IPS-NIHi7 (cell line): ENCODE data around the gene DNAH3.
A peak's percentile ranks its signal among the peaks of the same experiment; 100 is the strongest.
"Not testable (repeated sequence)": the region's sequence is repeated elsewhere in the genome, so short reads cannot be mapped to it uniquely, and the experiment has no call there.

Experiments
- DNase-seq: peaks from one replicate; pipeline ENCODE4 v3.0.0; 2012; ENCODE audit warnings: mixed read lengths; ENCODE audit errors: extremely low spot score

Gene DNAH3

GRCh38 chr16:21009815-21010214, 140.8 kb downstream of the DNAH3 start:
- DNase-seq, result no peak

- no peak for DNase-seq
These were observed 145.6 kb downstream of the DNAH3 start for GRCh38 chr16:21005008-21005407.

GRCh38 chr16:21001262-21001661, 149.4 kb downstream of the DNAH3 start:
- peak; percentile 75 for DNase-seq

GRCh38 chr16:20997147-20997546, 153.5 kb downstream of the DNAH3 start:
- no peak for DNase-seq

GRCh38 chr16:20995711-20996110, 154.9 kb downstream of the DNAH3 start:
- no peak for DNase-seq

- not testable (repeated sequence) for DNase-seq
These were observed 161.1 kb downstream of the DNAH3 start for GRCh38 chr16:20989496-20990070.

GRCh38 chr16:20987049-20987448, 163.6 kb downstream of the DNAH3 start:
- no peak for DNase-seq

GRCh38 chr16:20984019-20984418, 166.6 kb downstream of the DNAH3 start:
- no peak for DNase-seq

GRCh38 chr16:20976576-20976975, 174.1 kb downstream of the DNAH3 start:
- DNase-seq, result no peak

- DNase-seq, result not testable (repeated sequence)
These were observed 177.4 kb downstream of the DNAH3 start for GRCh38 chr16:20973201-20973600.

- DNase-seq, result no peak
These were observed 179.2 kb downstream of the DNAH3 start for GRCh38 chr16:20971401-20971800.

GRCh38 chr16:20969386-20969785, 181.3 kb downstream of the DNAH3 start:
- peak; percentile 30 for DNase-seq

- no peak for DNase-seq
These were observed 181.9 kb downstream of the DNAH3 start for GRCh38 chr16:20968765-20969164.

- DNase-seq, result no peak
These were observed 189.7 kb downstream of the DNAH3 start for GRCh38 chr16:20960899-20961298.

- DNase-seq, result no peak
These were observed 193.5 kb downstream of the DNAH3 start for GRCh38 chr16:20957153-20957552.

- no peak for DNase-seq
These were observed 194.3 kb downstream of the DNAH3 start for GRCh38 chr16:20956319-20956718.

- DNase-seq, result no peak
These were observed 196.1 kb downstream of the DNAH3 start for GRCh38 chr16:20954574-20954973.

- no peak for DNase-seq
These were observed 198.3 kb downstream of the DNAH3 start for GRCh38 chr16:20952139-20952920.

- no peak for DNase-seq
These were observed 200.4 kb downstream of the DNAH3 start for GRCh38 chr16:20950294-20950693.

- DNase-seq, result no peak
These were observed 201.0 kb downstream of the DNAH3 start for GRCh38 chr16:20949660-20950059.

- no peak for DNase-seq
These were observed 202.2 kb downstream of the DNAH3 start for GRCh38 chr16:20948444-20948843.

GRCh38 chr16:20946015-20946629, 204.5 kb downstream of the DNAH3 start:
- no peak for DNase-seq

- not testable (repeated sequence) for DNase-seq
These were observed 205.1 kb downstream of the DNAH3 start for GRCh38 chr16:20945575-20945875.
